Right atrium auricular region (tissue), 2 donors: ENCODE results near the gene HLA-DPB1. TPM values are rescaled to one million over a fixed set of nuclear protein-coding genes. Genes with fewer than 3 reads are reported as not detected.

Experiments used
- DNase-seq: peaks from one replicate; pipeline ENCODE4 v3.0.0-alpha.2; 2019; ENCODE audit warnings: low spot score
- H3K27ac ChIP-seq, 2 donors: fragments of 200-600 bp; sonication (generic); 1 replicate in 1 of 2; 2 replicates in 1 of 2; pipeline ENCODE4 v1.5.1; 2016 to 2019
- H3K27me3 ChIP-seq, 2 donors: fragments of 200-600 bp; sonication (generic); one replicate each; pipeline versions ENCODE4 v1.5.1 to v1.6.0; 2017 to 2019
- H3K36me3 ChIP-seq: fragments of 200-600 bp; sonication (generic); one replicate; pipeline ENCODE4 v1.5.1; 2016
- H3K4me1 ChIP-seq, 2 donors: fragments of 200-600 bp; sonication (generic); one replicate each; pipeline versions ENCODE4 v1.5.1 to v1.6.0; 2017 to 2019
- H3K4me3 ChIP-seq, 2 donors: fragments of 200-600 bp; sonication (generic); 1 replicate in 1 of 2; 2 replicates in 1 of 2; pipeline ENCODE4 v1.5.1; 2017 to 2019; ENCODE audit warnings: mild to moderate bottlenecking in 1 of 2, moderate library complexity in 1 of 2
- H3K9me3 ChIP-seq, 2 donors: fragments of 200-600 bp; sonication (generic); one replicate each; pipeline ENCODE4 v1.5.1; 2019
- CTCF ChIP-seq, 2 donors: fragments of 200-600 bp; sonication (generic); IDR thresholded peaks; one replicate each; pipeline ENCODE4 v1.5.1; 2019; ENCODE audit warnings: antibody characterized with exemption in 2 of 2
- total RNA-seq, 2 donors: library from RNA; depleted of rRNA; stranded (reverse); fragments of >200 nt; gene quantifications; one replicate each; pipeline ENCODE4 v1.1.0, GENCODE V29; 2016

HLA-DPB1 gene
- total RNA-seq, 2 donors from 2014 or later = 22.0 to 76.7 TPM

- Histone ChIP-seq H3K4me1 (peaks cover 0 to 21% of the 10 kb centered on the region in 2 donors), H3K27ac (no peak overlapping the region), H3K4me3 (no peak overlapping the region), H3K9me3 (no peaks in the 10 kb centered on the region), H3K36me3 (peaks cover 7% of the 10 kb centered on the region), H3K27me3 (no peaks in the 10 kb centered on the region)
- no peak for TF ChIP-seq CTCF (IDR thresholded peaks at IDR 0.05)
- DNase-seq = no peak
Measured at GRCh38 chr6:33078919-33079521, 3.2 kb downstream of the HLA-DPB1 start.

GRCh38 chr6:33079580-33079979, 3.8 kb downstream of the HLA-DPB1 start:
- no peak for TF ChIP-seq CTCF (IDR thresholded peaks at IDR 0.05)
- Histone ChIP-seq H3K36me3 (peaks cover 11% of the 10 kb centered on the region), H3K4me3 (peak overlapping the region in 1 of 2 donors; percentile 55), H3K4me1 (peaks cover 0 to 21% of the 10 kb centered on the region in 2 donors), H3K27me3 (no peaks in the 10 kb centered on the region), H3K9me3 (no peaks in the 10 kb centered on the region), H3K27ac (peak overlapping the region; percentile 86 to 90)
- no peak for DNase-seq

GRCh38 chr6:33080127-33081089, 4.6 kb downstream of the HLA-DPB1 start:
- peak; percentile 84 for DNase-seq
- Histone ChIP-seq H3K4me1 (peaks cover 0 to 21% of the 10 kb centered on the region in 2 donors), H3K27me3 (no peaks in the 10 kb centered on the region), H3K4me3 (peak overlapping the region; percentile 45 to 55), H3K36me3 (peaks cover 19% of the 10 kb centered on the region), H3K27ac (peak overlapping the region; percentile 86 to 90), H3K9me3 (no peaks in the 10 kb centered on the region)
- TF ChIP-seq CTCF (IDR thresholded peaks at IDR 0.05) = no peak

- Histone ChIP-seq H3K27me3 (no peaks in the 10 kb centered on the region), H3K4me1 (peaks cover 0 to 21% of the 10 kb centered on the region in 2 donors), H3K27ac (peak overlapping the region; percentile 86 to 90), H3K4me3 (peak overlapping the region; percentile 45 to 55), H3K36me3 (peaks cover 28% of the 10 kb centered on the region), H3K9me3 (no peaks in the 10 kb centered on the region)
- DNase-seq = no peak
- no peak for TF ChIP-seq CTCF (IDR thresholded peaks at IDR 0.05)
Measured at GRCh38 chr6:33081098-33081824, 5.5 kb downstream of the HLA-DPB1 start.

- Histone ChIP-seq H3K4me1 (peaks cover 0 to 21% of the 10 kb centered on the region in 2 donors), H3K9me3 (no peaks in the 10 kb centered on the region), H3K27me3 (no peaks in the 10 kb centered on the region), H3K27ac (no peak overlapping the region), H3K36me3 (peaks cover 33% of the 10 kb centered on the region), H3K4me3 (no peak overlapping the region)
- TF ChIP-seq CTCF (IDR thresholded peaks at IDR 0.05) = peak in 1 of 2 donors; percentile 75
- DNase-seq = no peak
Measured at GRCh38 chr6:33082702-33083101, 6.9 kb downstream of the HLA-DPB1 start.
